SH-SY5Y (cell line): Measurements from ENCODE around the gene ARHGAP26.

Source experiments
- GATA2 ChIP-seq: IDR thresholded peaks from 2 replicates; pipeline ENCODE4 v1.6.1; 2011; ENCODE audit warnings: mild to moderate bottlenecking, low read depth, low read length
- GATA3 ChIP-seq: IDR thresholded peaks from 2 replicates; pipeline ENCODE4 v1.6.1; 2011; ENCODE audit warnings: low read depth, mild to moderate bottlenecking, low read length, moderate library complexity

- TF ChIP-seq GATA2 (no peak), GATA3 (no peak)
Observed at GRCh38 chr5:142981475-142981874, 211.3 kb downstream of the ARHGAP26 start.
